GM20000 (cell line): Measurements from ENCODE around the gene PDLIM7.
A peak's percentile ranks its signal among the peaks of the same experiment; 100 is the strongest.

Experiments used
- DNase-seq: peaks from one replicate; pipeline ENCODE4 v3.0.0; 2012; ENCODE audit warnings: low spot score
- CTCF ChIP-seq: IDR thresholded peaks from 2 replicates; pipeline ENCODE4 v1.5.1; 2012; ENCODE audit warnings: mild to moderate bottlenecking, control low read depth; ENCODE audit errors: extremely low read depth, missing control alignments

PDLIM7 gene

GRCh38 chr5:177504086-177505056 is 7.0 kb upstream of the PDLIM7 start:
- DNase-seq: no peak
- no peak for TF ChIP-seq CTCF

GRCh38 chr5:177503351-177504085 is 6.1 kb upstream of the PDLIM7 start:
- TF ChIP-seq CTCF: no peak
- no peak for DNase-seq

GRCh38 chr5:177502886-177503285 is 5.5 kb upstream of the PDLIM7 start:
- no peak for DNase-seq
- no peak for TF ChIP-seq CTCF

GRCh38 chr5:177501874-177502678 is 4.7 kb upstream of the PDLIM7 start:
- TF ChIP-seq CTCF: no peak
- peak; percentile 77 for DNase-seq

- peak; percentile 80 for DNase-seq
- TF ChIP-seq CTCF: peak; percentile 92
These were observed 3.5 kb upstream of the PDLIM7 start for GRCh38 chr5:177500685-177501522.

GRCh38 chr5:177499842-177500241 is 2.4 kb upstream of the PDLIM7 start:
- DNase-seq: no peak
- TF ChIP-seq CTCF: no peak
